RPMI7951 (cell line): Measurements from ENCODE around the gene ITGB2. TPM values are rescaled to one million over a fixed set of nuclear protein-coding genes. Genes with fewer than 3 reads are reported as not detected.

Experiments
- DNase-seq: peaks from one replicate; pipeline ENCODE4 v3.0.0-alpha.2; 2012; ENCODE audit warnings: low read depth
- total RNA-seq: library from RNA; depleted of rRNA; stranded (reverse); fragments of >200 nt; shearing (Covaris generic); gene quantifications from 2 replicates; pipeline ENCODE4 v1.2.3, GENCODE V29; 2014

Gene ITGB2
- total RNA-seq, 1 experiment from 2014 or later = not detected

DNA sequence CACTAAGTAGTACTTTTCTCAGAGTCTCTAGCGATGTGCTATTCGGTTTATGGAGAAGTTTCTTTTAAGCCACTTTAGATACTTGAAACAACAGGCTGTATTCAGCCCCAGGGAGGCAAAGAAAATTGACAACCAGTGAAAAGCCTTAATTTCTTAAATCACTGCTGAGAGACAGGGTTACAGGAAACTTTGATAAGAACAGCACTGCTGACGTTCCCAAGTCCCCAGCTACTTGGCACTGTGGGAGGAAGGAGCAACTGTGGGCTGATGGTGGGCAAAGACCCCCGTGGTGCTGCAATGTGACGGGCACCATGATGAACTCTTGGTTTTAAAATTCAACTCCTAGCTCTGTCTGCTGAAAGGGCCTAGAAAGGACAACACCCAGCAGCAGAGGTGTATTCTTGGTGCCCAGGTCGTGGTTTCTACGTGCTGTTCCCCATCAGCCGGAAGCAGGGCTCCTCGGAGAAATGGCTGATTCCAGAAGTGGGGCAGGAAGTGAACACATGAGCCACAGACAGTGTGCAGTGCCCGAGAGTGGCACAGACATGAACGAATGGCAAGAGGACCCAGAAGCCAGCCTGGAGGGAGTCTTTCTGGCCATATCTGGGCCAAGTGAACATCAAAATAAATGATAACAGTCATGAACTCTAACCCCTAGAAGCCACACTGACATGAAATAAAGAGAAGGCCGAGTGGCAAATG lies 52.5 kb downstream of the ITGB2 start:
- peak; percentile 5 for DNase-seq

DNA sequence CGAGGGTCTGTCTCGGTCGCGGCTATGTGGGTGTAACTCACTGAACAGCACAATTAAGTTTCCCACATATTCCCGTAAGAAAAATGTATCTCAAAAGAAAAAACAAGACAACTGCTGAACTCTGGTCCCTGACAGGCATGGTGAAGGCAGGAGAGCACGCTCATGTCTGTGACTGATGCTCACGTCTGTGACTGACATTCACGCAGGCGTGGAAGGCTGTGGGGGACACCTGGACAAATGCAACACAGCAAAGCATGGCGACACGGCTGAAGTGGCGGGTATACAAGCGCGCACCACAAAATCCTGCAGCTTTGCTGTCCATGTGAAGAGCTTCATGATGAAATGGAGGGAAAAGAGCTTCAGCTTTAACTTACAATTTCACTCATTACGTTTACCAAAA lies 53.2 kb downstream of the ITGB2 start:
- DNase-seq = no peak

DNA sequence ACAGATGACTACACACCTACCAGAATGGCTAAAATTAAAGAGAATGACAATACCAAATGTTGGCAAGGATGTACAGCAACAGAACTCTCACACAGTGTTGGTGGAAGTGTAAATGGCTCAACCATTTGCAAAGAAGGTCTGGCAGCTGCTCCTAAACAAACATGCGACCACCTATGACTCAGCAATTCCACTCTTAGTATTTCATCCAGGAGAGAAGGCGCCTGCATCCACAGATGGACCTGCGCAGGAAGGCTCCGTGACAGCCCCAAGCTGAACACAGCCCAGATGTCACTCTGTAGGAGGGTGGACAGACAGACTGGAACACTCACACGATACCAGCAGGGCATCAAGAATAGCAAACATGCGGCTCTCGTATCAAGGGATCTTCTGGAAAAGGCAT lies 53.9 kb downstream of the ITGB2 start:
- peak; percentile 59 for DNase-seq

DNA sequence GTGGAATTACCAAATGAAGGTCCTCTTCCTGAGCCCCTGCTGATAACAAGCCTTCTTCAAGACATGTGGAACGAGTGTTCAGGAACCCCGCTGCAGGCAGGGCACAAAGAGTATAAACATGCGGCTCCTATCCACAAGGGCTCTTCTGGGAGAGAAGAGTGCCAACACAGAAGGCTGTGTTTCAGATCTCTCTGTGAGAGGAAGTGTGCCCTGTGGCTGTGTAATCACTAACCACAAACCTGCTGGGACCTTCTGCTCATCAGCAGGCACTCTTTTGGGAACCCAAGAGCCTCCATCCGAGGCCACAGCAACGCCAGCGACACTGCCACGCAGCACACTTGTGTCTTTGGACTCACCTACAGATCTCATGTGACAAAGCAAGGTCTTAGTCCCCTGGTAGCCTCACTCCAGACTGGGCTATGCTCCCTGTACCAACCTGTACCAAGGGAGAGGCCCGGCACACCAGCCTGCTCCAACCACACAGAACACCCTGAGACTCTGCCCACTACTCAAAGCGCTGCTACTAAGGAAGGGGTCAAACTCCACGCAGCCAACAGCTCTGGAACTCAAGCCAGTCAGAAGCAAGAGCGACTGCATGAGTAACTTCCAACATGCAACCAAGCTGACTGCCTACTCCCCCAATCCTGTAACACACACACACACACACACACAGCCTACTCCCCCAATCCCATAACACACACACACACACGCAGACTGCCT lies 55.0 kb downstream of the ITGB2 start:
- DNase-seq = peak; percentile 40

DNA sequence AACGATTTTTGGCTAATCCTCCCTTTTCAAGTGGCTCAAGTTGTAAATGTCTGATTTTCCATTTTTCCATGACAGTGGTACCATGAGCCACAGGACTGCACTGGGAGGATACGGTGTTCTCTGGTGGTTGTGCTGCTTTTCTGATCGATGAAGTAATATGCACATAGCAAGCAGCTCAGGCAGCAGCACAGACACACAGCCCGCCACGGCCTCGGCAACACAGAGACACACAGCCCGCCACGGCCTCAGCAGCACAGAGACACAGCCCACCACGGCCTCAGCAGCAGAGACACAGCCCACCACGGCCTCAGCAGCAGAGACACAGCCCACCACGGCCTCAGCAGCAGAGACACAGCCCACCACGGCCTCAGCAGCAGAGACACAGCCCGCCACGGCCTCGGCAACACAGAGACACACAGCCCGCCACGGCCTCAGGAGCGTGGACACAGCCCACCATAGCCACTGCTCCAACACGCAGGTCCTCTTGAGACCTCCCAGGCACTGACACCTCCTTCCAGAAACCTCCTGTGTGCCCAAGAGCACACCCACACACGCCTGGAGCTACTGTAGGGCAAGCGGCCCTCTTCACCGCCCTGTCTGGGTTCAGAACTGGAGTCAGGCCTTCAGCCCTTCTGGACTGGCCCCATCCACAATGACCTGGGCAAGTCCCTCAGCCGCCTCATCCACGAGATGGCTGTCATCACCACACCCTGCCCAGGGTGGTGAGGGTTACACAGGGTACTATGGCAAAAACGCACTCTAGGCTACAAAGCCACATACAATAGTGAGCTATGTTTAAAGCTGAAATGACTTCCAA lies 57.6 kb downstream of the ITGB2 start:
- DNase-seq = no peak

DNA sequence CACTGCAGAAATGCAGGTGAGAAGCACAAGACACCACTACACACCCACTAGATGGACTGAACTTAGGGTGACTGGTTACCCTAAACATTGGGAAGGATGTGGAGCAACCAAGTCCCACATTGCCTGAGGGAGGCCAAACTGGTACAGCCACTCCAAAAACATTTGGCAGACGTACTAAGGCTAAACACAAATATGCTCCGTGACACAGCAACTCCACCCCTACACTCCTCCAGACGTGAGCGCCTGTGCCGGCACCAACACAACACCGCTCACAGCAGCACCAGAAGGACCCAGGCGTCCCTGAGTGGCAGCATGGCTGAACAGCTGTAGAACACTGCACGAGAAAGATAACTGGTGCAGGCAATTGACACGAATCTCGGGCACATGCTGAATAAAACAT lies 61.9 kb downstream of the ITGB2 start:
- no peak for DNase-seq

DNA sequence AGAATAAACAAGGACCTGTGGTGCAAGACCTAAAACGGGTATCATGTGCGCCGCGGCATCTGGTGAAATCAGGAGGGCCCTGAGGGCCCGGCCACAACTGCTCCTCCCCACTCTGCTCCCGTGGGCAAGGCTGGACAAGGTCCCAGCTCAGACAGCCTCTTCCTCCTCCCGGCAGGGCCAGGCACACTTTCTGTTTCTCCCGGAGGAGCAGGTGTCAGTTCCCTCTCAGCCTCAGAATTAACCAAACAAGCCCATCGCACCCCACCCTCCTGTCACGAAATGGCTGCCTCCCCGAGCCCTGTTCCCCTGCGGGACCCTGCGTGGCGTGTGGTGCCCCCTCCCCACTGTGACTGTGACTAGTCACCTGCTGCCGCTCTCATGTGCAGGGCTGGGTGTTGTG lies 62.4 kb downstream of the ITGB2 start:
- DNase-seq = no peak

DNA sequence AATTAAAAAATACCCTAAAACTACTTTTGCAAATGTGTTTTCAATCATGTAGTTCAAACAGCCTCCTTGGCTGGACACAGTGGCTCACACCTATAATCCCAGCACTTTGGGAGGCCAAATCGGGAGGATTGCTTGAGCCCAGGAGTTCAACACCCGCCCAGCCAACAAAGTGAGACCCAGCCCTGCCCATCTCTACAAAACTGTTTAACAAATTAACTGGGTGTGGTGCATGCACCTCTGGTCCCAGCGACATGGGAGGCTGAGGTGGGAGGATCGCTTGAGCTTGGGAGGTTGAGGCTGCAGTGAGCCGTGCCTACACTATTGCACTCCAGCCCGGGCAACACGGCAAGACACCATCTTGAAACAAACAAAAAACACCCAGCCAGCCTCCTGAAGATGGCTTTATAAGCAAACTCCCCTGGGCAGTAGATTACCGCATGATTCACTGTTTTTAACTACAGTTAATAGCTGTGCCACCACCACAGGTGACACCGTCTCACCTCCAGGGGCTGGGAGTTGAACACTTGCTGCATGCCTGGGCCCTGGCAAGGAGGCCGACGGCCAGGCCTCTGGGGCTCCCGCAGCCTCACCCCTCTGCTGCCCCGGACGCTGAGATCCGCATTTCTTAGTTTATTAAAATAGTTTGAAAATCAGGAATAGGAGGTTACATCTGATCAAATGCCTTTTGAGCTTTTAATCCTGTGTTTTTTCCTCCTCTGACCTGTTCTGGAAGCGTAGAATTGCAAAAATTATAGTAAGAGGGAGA lies 63.4 kb downstream of the ITGB2 start:
- no peak for DNase-seq

DNA sequence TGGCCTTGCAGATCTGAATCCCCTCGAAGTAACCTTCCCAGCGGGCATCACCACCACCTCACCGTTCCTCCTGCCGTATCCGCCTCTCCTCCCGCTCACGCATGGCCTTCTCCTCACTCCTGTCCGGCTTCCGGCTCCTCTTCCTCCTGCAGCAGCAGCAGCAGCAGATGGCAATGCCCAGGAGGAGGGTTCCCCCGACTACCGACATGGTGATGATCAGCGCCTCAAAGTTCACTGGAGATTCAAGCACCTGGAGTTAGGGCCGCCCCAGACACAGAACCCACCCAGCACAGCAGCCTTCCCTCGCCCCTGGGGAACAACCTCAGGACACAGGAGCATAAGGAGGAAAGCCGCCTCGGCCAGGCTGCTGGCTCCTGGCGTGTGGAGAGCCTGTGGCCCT lies 64.6 kb downstream of the ITGB2 start:
- DNase-seq = no peak

DNA sequence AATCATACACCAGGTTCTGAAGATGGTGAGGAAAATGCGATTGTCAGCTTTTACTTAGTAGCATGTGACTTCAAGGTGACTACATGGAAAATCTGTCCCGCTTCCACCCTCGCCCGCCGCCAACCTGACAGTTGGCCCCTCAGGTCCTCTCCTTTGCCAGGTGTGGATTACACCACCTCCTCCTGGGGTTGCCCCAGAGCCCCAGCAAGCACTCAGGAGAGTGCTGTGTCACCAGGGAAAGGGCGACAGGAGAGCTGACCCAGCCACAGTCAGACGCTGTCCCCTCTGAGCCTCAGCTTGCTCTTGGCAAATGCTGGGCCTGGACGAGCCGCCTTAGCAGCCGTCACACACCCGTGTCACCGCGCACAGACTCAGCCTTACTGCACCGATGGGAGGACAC lies 65.1 kb downstream of the ITGB2 start:
- no peak for DNase-seq

DNA sequence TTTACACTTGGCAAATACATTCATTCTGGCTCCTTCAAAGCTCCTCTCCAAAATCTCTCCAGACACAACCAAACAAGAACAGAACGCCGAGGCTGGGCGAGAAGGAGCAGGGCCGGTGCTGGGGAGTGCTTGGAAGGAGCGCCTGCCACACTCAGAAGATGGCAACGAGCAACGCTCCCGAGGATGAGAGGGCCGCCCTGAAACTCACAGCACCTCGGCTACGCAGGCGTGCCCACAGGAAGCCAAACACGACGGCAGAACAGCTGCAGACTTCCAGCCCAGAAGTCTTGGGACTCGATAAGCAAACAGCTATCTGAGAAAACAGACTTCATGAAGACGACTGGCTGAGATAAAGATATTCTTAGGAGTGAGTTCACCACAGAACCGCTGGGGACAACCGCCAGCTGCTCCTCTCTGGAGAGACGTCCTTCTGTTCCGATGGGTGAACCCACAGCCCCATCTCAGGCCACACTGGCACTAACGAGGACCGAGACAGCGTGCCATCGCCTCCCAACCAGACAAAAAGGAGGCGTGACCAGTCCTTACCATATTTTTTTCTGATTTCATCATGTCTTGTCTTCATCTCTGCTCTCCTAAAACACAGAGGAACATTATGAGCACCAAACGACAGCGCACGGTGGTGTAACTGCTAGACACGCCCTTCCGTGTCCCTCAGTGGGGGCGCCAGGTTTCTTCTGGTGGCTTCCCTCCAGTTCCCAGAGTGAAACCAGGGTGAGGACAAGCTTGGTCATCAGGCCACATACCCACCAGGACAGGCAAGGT lies 65.8 kb downstream of the ITGB2 start:
- no peak for DNase-seq

DNA sequence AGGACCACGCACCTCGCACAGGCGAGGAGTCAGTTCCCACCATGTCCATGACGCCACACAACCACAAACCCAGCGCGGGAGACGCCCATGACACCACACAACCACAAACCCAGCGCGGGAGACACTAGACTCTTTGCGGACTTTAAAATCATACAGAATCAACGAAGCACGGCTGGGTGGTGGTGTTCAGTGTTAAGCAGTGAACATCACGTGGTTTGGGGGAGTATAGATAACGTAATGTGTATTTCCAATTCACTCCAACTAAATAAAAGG lies 66.4 kb downstream of the ITGB2 start:
- DNase-seq = no peak

DNA sequence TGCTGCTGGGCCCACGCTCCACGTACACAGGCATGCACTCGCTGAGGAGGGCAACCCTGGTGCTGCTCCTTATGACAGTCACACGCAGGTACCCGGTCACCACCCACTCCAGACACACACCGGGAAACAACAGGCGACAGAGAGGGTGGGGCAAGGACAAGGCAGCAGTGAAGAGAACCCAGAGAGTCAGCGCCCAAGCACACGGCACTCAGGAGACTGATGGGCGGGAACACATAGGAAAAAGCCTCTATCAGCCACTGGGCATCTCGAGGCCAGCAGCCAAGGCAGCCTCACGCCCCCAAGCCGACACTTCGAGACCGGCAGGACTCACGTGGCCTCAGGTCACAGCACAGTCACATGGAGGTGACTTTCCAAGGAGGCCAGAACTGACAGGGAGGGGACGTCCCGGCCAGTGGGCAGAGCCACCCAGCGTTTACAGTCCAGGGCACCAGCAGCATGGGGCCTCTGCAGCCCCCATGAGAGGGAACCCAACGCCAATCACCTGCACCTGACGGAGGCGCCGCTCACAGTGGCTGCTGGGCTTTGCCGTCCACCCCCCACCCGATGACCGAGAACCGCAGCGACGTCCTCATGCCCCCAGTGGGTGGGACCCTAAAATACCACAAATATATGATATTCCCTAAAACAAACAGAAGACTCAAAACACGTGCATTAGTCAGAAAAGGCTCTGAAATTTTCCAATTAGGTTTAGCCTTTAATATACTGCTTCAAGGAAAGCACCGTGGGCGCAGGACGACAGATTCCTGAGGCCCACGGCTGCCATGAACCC lies 66.9 kb downstream of the ITGB2 start:
- DNase-seq = no peak

DNA sequence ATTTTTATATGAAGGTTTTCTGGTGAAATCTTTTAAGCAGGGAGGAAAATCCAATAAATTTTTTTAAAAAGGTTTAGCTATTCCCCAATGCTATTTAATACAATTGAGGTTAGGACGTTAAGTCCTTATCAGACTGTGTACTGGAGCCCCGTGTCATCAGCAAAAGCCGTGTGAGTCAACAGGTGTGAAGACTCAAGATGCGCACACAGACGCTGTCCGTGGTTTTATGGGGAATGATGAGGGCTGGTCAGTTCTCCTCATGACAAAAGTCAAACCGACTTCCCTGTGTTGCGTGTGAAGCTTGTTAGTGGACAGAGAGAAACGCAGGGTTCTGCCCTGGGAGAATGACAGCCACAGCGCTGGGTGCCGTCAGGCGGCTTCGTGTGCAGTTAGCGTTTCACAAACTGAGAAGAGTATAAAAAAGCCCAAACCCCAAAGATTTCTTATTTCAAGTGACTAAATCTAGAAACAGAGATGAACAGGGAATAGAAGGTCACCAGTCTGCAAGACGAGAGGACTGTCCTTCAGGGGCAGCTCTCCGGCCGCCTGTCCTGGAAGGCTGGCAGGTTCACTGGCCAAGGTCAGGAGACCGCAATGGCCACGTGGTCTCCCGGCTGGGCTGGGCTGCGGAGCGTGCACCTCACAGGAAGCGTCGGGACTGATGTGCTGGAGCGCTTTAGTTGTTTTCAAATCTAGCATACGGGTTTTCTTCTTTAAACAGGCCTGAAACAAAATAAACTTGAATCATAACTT lies 69.6 kb downstream of the ITGB2 start:
- no peak for DNase-seq

DNA sequence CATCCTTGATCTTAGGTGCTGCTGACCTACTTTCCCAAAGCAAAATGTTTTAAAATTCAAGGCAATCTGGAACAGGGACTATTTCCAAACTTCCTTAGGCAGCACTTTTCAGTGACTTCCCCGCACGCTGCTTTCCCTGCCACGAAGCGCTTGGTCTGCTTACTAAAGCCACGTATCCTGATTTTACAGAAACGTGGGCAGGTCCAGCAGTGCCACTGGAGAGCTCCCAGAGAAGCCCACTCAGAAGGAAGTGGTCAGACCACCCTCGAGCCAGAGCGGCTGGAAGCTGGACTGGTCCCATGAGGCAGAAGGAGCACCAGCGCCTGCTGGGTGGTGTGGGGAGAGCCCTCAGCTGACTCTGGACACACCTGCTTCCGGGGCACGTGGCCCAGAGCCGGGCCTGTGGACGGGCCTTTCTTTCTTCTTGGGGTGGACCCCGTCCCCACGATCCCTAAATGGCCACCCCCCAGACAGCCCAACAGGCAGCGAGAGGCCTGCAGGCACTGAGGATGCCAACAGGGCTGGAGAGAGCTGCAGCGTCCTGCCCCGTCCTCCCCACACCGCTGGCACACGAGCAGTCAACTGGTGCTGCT lies 70.4 kb downstream of the ITGB2 start:
- no peak for DNase-seq

DNA sequence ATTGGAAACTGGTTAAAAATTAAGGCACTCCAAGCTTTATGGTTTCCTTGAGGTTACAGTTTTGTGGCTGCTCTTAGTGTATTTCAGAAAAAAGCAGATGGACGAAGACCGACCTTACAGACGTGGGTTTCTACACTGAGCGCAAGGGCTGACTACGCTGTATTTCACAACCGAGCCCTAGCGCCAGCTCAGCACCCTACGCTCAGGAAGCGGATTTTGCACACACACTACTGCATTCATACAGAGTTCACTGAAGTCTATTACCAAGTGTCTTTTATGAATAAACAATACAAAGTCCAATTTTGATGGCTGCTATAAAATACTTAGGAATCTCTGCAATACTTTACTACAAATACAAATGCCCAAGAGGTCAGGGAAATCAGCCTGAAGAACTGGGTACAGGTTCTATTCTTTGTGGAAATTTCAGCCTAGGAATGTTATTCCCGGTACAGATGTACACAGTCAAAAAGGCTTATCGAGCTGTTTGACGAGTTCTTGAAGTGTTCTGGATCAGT lies 71.0 kb downstream of the ITGB2 start:
- no peak for DNase-seq

DNA sequence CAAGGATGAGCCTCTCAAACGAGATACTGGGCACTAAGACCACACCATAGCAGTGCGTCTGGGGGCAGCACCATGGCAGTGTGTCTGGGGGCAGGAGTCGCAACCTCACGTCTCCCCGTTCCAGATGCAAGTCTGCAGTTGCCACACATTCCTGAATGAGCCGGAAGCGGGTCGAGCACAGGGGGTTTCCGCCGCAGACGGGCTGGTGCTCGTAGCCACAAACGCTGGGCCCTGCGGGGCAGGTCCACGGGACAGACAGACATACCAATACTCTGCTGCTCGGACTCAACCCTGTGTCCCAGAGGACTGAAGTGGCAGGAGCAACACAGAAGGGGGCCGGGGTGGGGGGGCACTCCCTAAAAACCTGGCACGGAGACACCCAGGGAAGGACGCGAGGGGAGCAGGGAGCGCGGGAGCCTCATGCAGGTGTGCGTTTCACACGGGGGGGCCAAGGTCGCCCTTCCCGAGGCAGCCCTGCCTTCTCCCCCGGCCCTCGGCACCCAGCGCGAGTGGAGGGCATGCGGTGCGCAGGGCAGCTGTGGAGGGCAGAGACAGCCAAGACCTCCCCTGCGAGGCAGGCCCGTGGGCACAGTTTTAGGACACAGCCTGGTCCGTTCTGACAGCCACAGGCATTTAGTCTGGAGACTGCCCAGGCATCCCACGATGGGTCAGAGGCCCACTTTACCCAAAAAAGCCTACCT lies 71.7 kb downstream of the ITGB2 start:
- DNase-seq = no peak

DNA sequence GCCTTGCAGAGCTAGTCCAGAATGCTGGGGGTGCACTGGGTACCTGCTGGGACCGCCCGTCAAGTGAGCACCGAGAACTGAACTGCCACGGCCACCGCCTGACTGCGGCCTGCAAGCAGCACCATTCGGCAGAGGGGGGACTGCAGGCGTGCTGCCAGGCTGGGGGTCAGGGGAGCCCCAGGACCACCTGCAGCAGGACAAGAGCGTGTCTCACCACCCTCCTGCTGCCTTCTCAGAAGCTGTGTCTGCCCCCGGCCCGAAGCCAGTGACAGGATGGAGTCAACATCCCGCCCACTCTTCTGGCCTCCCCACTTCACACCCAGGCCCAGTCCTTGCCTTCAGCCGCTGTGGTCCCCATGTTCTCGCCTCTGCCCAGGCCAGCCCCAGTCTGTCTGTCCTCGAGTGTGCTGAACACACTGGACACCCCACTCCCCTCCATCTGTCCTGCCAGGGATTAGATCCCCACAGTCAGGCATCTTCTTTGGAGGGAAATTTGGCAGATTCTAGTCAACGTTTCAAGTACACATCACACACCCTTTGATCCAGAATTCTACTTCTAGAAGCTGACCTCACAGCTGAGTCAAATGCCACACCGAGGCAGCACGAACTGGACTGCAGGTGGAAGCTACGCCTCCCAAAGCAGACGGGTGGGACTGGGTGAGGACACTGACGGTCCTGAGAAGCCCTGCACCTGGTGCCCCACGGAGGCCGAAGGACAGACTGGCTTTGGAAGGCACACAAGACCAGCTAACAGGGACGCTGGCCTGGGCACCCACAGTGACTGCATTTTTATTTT lies 73.2 kb downstream of the ITGB2 start:
- no peak for DNase-seq
